Inflammatory macrophage (primary cell): Measurements from ENCODE around the gene CAMSAP1.

Source experiments
- DNase-seq, 2 donors: peaks; one replicate each; pipeline ENCODE4 v3.0.0-alpha.2; 2020 to 2022

Gene CAMSAP1

DNA sequence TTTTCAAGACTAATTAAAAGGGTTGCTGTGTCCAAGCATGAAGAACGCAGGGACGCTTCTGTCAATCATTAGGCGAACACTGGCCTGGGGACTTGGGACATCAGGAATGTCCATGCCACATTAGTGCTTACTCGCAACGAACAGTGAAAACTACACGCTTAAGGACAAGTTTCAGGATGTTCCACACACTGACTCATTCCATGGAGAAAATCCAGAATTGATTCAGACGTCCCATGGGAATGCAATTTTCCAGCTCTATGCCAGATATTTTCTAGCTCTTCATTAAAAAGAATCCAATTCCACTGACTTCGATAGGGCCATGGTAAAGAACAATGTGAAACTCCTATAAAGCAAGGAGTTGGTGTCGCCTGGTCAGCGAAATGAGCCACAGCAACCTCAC, 98.2 kb downstream of the CAMSAP1 start:
- no peak for DNase-seq

DNA sequence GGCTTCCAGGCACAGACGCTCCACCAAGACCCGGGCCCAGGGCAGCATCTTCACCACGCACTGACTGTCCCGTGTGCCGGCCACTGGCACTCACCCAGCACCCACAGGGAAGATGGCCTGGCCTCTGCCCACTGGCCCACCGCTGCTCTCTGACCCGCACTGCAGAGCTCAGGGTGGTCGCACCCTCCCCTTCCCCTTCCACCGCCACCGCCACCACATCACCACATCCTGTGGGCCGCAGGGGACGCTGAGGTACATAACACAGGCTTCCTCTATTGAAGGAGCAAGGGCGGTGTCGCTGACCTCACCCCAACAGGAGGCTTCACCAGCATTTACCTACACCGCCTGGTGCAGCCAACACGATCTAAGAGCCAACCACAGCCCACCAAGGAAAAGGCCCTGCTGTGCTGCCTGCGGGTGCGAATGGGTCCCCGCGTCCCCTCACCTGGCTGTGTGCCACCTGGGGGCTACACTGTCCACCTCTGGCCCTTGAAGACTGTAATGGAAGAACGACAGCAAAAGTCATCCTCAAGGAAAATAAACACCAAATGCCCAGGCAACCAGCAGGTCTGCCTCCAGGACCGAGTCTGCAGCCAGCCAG, 101.8 kb downstream of the CAMSAP1 start:
- no peak for DNase-seq

DNA sequence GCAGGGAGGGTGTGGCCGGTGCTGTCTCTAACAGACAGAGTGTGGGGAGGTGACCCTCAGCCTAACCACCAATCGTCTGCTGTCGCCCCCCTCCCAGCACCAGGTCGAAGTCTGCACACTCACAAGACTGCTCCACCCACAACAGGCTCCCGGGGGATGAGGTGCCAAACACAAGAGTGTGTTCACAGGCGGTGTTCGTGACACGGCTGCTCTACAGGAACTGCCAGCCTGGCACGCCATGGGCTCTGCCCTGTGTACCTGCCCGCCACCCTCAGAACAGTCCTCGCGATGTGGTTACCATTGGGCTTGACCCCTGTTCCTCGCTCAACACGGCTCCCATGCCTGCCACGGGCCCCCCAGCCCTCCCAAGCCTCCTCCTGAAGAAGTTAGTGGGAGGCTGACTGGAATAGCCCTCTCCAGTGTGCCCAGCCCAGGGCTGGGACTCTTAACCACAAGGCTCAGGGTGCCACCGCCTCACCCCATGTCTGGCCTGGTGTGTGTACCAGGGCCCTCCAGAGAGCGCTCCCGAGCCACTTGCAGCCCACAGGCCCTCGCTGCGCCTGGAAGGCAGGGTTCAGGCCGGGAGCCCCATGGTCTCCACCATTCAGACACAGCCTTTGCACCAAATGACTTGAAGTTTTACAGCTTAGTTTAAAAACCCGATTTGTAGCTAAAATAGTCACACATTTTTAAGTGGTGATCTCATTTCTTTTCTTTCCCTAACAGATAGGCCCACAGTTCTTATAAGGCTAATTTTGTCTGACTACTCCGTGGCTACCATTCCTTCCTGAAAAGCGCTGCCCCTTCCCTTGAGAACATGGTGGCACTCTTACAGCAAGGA, 102.5 kb downstream of the CAMSAP1 start:
- no peak for DNase-seq

DNA sequence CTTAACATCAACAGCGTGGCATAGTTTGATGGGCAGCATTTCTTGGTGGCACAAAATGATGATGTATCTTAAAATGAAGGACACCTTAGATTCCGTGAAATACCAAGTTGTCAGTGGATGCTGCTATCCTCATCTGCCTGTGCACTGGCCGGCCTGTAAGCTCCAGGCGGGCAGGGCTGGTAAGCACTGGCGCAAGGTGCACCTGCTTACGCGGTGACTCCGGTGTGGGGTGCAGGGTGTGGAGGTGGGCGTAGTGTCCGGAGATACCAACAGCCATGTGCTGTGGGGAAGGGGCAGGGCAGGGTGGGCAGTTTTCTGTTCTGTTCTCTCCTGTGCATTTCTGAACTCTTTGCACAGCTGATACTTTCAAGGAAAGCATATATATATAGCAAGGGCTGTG, 103.9 kb downstream of the CAMSAP1 start:
- DNase-seq: no peak

DNA sequence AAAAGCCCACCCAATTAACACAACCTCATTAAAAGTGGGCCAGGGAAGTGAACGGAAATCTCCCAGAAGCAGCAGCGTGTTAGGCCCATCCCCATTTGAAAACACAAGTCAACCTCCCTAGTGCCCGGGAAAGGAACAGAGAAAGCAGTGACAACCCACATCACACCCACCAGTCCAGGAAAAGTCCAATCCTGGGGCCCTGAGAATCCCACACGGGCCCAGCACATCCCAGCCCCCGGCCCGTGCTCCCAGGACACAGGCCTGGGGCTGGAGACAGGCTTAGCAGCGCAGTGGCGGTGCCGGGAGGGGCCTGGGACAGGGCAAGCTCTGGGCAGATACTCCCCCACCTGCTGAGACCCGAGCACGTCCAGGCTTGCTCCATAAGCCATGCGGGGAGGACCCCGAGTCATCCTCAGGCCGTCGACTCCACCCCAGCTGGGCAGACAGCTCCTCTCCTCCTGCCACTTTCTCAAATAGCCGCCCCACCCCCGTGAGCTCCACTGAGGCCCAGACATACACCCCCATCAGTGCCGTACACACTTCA, 104.4 kb downstream of the CAMSAP1 start:
- no peak for DNase-seq

DNA sequence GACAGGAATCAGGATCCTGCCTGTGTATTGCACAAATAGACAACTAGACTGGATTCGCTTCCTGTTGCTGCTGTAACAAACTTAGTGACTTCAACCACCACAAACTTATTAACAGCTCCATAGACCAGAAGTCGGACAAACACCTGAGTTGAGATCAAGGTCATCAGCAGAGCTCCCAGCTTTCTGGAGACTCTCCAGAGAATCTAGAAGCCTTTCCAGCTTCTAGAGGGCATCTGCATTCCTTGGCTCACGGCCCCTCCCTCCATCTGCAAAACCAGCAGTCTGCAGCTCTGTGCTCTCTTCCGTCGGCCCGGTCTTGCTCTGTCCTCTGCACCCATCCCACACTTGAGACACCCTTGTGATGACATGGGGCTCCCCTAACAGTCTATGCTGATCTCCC, 106.3 kb downstream of the CAMSAP1 start:
- DNase-seq: no peak

DNA sequence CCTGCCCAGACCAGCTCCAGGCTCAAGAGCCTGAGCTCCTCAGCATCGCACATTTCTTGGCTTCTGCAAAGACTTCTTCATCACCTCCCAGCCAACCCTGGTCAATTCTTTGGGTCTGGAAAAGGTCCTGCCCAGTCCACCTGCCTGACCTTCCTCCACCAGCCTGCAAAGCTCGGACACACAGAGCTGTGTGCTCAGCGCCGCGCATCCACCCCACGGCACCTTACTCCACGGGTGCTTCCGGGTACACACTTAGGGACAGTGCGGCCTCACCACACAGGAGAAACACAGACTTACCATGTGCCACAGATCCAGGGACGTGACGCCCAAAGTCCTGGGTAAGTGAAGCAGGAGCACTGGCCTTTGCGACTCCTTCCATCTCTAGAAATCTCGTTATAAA, 108.1 kb downstream of the CAMSAP1 start:
- DNase-seq: no peak

DNA sequence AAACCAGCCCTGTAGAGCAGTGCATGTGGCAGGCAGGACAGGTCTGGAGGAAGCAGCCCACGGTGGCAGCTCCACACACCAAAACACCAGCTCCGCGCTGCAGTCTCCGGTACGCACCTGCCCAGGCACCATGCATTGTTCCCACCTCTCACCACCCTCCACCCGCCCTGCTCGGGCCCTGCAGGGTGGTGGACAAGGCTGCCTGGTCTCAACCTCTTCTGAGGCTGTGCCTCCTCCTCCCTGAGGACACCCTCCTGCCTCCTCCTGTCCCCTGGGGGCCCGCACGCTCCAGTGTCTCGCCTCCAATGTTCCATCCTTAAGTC, 109.1 kb downstream of the CAMSAP1 start:
- no peak for DNase-seq

DNA sequence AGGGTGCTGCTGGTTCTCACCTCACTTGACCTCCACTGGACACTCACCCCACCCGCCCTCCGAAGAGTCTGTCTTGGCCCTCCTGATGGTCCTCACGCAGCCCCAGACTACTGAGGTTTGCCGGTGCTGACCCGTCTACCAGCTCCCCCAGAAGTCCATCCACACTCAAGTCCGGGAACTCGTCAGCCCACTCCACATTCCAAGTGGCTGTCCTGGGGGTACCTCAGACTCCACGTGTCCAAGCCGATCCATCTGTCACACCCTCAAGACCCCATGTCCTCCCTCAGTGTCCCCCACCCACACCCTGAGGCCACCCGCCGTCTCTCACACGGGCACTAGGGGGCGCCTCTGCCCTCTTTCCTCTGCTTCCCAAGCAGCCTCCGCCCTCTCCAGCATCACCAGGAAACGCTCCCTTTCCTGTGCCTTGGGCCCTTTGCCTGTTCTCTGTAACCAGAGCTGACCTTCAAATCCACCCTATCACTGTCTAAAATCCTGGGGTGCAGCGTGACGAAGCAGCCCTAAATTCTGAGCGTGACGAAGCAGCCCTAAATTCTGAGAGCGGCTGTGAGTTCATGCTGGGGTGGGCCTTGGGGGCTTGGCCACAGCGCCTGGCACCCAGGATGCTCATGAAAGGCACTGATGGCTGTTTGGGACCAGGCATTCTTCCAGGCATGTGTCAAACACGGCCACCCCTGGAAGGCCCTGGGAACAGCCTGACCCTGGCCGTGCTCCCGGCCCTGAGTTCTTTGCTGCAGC, 109.7 kb downstream of the CAMSAP1 start:
- DNase-seq: peak; percentile 9 to 20

DNA sequence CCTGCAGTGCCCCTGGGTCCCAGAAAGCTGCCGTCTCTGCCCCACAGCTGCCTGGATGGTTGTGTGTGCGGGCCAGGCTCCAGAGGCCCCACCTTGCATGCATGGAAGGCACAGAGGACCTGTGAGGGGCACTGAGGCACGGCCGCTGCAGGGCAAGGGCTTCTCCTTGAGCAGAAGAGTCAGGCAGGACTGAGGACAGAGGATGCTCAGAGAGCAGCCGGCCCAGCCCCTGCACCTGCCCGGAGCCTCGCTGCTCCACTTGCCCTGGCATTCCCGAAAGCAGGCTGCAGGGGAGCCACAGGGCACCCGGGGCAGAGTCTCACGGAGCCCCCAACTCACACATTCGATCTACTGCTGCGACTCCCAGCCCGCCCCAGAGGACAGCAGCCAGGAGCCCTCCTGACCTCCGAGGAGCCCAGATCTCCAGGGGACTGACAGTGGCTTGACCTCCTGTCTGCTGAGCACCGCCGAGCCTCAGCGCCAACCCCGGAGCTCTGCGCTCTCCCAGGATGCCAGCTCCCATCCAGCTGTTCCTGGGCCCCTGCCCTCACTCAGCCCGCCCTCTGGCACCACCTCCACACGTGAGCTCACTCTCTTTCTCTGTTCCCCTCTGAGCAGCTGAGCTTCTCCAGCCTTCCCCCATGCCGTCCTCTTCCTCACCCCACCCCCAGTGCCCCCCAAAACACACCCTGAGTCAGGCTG, 110.4 kb downstream of the CAMSAP1 start:
- DNase-seq: no peak

DNA sequence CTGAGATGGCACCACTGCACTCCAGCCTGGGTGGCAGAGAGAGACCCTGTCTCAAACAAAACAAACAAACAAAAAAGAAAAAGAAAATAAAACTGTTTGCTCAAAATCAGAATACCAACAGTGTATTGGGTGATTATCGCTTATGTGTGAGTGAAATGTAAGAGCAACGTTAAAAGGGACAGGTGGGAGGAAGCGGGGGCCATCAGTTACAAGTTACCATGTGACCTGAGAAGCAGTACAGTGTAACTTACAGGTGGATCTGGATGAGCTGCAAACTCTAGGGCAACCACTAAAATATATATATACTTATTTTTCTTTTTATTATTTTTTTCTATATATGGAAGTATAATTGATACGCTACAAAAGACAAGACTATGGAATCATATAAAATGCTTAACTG, 112.0 kb downstream of the CAMSAP1 start:
- no peak for DNase-seq

DNA sequence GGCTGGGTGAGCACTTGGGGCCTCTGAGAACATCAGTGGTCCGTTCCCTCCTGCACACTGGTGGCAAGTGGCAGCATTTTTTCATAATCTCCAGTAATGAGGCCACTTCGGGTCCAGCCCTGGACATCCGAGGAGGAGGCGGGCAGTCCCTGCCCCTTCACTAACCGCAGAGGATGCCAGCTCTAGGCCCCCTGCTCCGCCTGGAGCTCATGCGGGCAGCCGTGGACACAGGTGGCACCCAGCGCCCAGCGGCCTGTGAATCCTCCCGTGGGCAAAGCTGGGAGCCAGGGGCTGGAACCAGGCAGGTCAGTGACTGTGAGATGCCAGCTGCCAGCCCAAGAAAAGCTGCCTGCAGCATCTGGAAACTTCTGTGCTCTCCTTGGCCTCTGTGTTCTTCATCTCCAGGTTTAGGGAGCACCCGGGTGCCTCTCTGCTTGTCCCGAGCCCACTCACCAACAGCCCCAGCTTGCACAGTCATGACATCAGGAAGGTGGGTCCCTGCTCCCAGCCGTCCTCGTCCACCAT, 112.9 kb downstream of the CAMSAP1 start:
- no peak for DNase-seq

DNA sequence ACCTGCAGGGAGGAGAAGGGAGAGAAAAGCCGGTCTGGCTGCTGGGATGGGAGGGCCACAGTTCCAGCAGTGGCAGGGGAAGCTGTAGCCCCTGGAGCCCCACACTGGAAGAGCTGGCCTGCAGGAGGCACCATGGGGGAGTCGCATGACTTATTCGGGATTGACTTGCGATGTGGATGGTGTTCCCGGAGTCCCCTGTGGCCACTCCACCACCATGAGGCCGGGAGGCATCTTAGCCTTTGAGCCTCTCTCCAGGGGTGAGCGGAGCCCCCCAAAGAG, 113.3 kb downstream of the CAMSAP1 start:
- no peak for DNase-seq

DNA sequence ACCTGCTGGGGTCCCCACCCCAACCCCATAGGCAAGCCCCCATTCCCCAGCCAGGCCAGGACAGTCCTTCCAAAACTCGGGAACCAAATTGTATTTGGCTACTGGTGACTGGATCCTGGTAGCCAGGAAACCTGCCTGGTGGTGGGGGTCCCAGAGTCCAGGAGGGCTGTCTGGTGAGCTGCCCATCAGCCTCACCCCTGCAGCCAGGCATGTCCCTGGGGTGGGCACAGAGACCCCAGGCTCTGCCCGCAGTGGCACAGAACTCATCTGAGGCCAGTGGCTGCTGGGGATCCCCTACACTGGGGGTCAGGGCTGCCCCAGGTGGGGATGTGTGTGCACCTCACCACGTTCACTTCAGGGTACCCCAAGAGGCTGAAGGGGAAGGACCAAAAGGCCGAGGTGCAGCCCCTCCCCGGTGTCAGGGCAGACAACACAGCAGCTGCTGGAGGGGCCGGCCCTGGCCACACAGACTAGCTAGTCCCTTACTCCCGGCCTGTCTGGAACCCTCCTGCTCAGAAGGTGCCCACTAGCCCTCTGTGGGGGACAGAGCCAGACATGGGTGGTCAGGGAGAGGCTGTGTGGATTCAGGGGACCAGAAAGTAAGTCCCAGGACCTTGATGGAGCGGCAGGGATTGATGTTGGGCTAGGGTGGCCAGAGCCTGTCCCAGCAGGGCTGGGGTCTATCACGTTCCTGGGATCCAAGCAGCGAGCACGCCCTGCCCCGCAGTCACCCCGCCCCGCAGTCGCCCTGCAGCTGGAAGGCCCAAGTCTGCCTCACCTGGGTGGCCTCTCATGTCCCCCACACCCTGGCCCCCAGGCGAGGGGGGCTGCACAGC, 113.9 kb downstream of the CAMSAP1 start:
- no peak for DNase-seq

DNA sequence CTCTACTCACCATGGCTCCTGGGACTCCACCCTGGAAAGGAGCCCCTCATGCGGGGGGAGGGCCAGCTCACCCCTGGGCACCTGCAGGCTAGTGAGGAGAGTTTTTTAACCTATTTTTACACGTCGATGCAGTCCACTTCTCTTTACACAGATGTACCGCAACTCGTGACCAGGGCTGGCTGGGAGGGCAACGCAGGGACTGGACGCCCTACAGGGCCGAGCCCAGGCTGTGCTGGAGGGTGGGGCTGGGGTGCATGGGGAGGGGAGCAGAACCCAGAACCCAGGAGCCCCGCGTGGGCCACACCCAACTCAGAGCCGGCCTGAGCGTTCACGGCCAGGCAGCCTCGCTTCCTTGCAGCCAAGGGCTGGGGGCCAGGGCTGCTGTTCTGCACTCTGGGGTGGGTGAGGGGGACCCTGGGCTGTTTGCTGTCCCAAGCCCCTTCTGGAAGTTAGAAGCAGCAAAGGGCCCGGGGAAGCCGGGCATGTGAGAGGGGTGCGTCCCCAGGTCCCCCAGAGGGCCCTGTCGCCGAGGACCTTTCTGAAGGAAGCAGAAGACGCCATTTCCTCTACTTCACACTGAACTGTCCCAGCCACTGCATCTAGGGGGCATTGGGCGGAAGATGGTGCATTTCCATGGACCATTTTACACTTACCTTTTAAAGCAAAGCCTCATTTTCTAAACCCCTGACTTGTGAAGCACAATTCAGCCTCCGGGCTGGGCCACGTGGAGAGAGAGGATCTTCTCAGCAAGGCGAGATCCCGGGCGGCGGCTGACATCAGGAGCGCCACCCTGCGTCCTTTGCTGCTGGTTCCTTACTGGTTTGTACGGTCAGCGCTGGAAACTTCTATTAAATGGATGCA, 114.8 kb downstream of the CAMSAP1 start:
- DNase-seq: no peak

DNA sequence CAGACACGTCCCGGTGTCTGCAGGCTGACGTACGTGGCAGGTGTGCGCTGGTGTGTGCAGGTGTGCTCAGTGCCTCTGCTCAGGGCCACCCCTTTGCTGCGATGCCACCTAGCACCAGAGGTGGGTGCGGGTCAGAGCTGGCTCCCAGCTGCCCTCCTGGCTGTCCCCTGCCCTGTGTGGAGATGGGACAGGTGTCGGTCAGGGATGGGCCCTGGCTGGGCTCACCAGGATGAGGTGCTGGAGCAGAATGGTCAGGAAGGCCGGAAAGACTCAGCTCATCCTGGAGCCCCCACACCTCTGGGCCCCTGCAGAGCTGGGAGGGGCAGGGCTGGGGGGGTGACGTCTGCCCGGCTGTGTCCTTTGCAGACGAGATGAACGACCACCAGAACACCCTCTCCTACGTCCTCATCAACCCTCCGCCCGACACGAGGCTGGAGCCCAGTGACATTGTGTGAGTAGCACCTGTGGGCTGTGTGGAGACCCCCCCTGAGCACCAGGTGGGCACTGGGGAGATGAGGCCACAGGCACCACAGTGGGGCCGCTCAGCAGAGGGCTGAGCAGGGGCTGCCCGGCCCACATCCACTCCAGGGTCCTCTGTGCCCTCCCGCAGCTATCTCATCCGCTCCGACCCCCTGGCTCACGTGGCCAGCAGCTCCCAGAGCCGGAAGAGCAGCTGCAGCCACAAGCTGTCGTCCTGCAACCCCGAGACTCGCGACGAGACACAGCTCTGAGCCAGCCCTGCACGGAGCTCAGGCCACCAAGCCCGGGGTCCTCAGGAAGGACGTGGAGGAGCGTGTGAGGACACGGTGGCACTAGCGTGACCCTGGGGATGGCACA, 115.7 kb downstream of the CAMSAP1 start:
- no peak for DNase-seq

DNA sequence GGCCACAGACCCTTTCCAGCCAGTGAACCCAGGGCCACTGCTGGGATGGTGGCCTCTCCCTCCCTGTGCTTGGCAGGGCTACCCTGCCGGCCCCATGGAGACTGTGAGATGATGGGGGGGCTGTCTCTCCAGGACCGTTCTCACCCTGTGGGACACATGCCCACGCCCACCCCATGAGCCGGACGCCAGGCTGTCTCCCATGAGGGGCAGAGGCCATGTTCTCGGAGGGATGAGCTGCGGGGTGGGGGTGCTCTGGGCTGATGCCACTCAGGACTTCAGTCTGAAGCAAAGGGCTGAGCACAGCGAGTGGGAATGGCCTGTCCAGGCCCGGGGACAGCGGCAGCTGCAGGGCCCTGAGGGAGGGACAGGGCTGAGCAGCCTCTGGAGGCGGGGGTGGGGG, 116.5 kb downstream of the CAMSAP1 start:
- DNase-seq: no peak

DNA sequence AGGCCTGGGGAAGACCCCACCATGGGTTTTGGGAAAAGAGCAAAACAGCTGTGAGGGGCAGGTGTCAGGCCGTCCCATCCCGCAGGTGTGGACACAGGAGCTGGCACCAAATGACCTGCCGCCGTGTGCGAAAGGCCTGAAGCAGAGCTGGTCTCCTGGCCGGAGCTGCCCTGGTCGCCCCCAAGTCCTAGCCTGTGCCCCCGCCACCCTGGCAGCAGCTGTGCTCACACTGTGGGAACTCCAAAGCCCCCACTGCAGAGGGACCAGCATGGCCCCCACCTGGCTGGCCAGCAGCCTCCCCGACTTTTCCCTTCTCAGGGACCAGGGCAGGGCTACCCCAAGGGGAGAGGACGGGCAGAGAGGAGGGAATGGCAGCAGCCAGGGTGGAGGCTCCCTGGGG, 117.0 kb downstream of the CAMSAP1 start:
- DNase-seq: no peak

DNA sequence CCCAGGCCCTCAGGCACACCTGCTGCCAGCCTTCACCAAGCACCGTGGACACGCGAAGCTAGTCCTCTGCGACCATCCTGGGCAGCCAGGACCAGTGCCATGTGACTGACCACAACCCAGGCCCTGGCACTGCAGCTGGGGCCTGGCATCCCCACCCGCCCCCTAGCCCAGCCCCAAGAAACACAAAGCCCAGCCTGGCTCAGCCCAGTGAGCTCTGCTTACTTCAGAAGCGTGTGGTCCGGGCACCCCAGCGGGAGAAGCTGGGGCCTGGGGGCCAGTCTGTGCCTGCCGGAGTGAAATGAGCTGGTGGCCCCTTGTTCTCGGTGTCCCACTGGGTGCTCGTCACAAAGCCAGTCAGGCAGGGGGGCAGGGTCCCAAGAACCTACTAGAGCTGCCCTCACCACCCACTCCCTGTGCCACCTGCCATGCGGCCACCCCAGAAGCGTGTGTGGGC, 117.5 kb downstream of the CAMSAP1 start:
- DNase-seq: no peak
